Astrocyte (in vitro differentiated cells and primary cell): ENCODE results near the gene BAIAP3. TPM values are rescaled to one million over a fixed set of nuclear protein-coding genes. Genes with fewer than 3 reads are reported as not detected.

Experiments
- DNase-seq: peaks from one replicate; pipeline ENCODE4 v3.0.0-alpha.2; 2010; ENCODE audit warnings: low read depth
- FAIRE-seq: peaks from 2 replicates; lab custom pipeline; 2011; peaks lifted over from hg19 to GRCh38; lab: Jason Lieb, UNC
- H2AFZ ChIP-seq: 2 replicates; pipeline ENCODE4 v1.6.0; 2012; ENCODE audit warnings: low read depth, low read length, inconsistent platforms
- H3K27ac ChIP-seq: 2 replicates; pipeline ENCODE4 v1.5.1; 2011; ENCODE audit warnings: low read depth, low read length, inconsistent platforms
- H3K27me3 ChIP-seq: 2 replicates; pipeline ENCODE4 v1.6.0; 2011; ENCODE audit warnings: low read length, inconsistent platforms; ENCODE audit not compliant: insufficient read depth
- H3K36me3 ChIP-seq: 2 replicates; pipeline ENCODE4 v1.5.1; 2011; ENCODE audit warnings: low read length, inconsistent platforms; ENCODE audit not compliant: insufficient read depth
- H3K4me1 ChIP-seq: 2 replicates; pipeline ENCODE4 v1.5.1; 2011; ENCODE audit warnings: low read length, inconsistent platforms; ENCODE audit not compliant: insufficient read depth
- H3K4me2 ChIP-seq: 2 replicates; pipeline ENCODE4 v1.6.0; 2012; ENCODE audit warnings: low read length, inconsistent platforms
- H3K4me3 ChIP-seq: 2 replicates; pipeline ENCODE4 v1.5.1; 2011; ENCODE audit warnings: low read depth, mild to moderate bottlenecking, low read length, inconsistent platforms; ENCODE audit not compliant: insufficient read depth
- H3K79me2 ChIP-seq: 2 replicates; pipeline ENCODE4 v1.6.0; 2012; ENCODE audit warnings: mild to moderate bottlenecking, low read length, inconsistent platforms; ENCODE audit not compliant: insufficient read depth
- H3K9ac ChIP-seq: 2 replicates; pipeline ENCODE4 v1.6.0; 2012; ENCODE audit warnings: mild to moderate bottlenecking, low read length, inconsistent platforms
- H3K9me3 ChIP-seq: 2 replicates; pipeline ENCODE4 v1.5.1; 2012; ENCODE audit warnings: low read depth, mild to moderate bottlenecking, low read length, inconsistent platforms; ENCODE audit not compliant: insufficient read depth
- H4K20me1 ChIP-seq: 2 replicates; pipeline ENCODE4 v1.6.0; 2012; ENCODE audit warnings: low read length, inconsistent platforms; ENCODE audit not compliant: insufficient read depth
- H3K27ac Mint-ChIP-seq: one replicate; pipeline ENCODE4 v1.8.0; 2021; ENCODE audit warnings: mild to moderate bottlenecking, mixed read lengths; ENCODE audit not compliant: unreplicated experiment
- H3K27me3 Mint-ChIP-seq: one replicate; pipeline ENCODE4 v1.8.0; 2021; ENCODE audit warnings: low read depth, mixed read lengths; ENCODE audit not compliant: unreplicated experiment
- H3K36me3 Mint-ChIP-seq: one replicate; pipeline ENCODE4 v1.8.0; 2021; ENCODE audit warnings: low read depth, mixed read lengths; ENCODE audit not compliant: unreplicated experiment
- H3K4me1 Mint-ChIP-seq: one replicate; pipeline ENCODE4 v1.8.0; 2021; ENCODE audit warnings: low read depth, mixed read lengths; ENCODE audit not compliant: unreplicated experiment
- H3K4me3 Mint-ChIP-seq: one replicate; pipeline ENCODE4 v1.8.0; 2021; ENCODE audit warnings: mild to moderate bottlenecking, moderate library complexity, mixed read lengths; ENCODE audit not compliant: unreplicated experiment
- H3K9me3 Mint-ChIP-seq: one replicate; pipeline ENCODE4 v1.8.0; 2021; ENCODE audit warnings: mild to moderate bottlenecking, mixed read lengths; ENCODE audit not compliant: unreplicated experiment
- CTCF ChIP-seq: IDR thresholded peaks from 2 replicates; pipeline ENCODE4 v1.5.1; 2011; ENCODE audit warnings: low read depth, mild to moderate bottlenecking, inconsistent platforms, low read length, moderate library complexity; ENCODE audit not compliant: insufficient read depth
- EZH2 ChIP-seq: IDR thresholded peaks from 2 replicates; pipeline ENCODE4 v1.6.1; 2012; ENCODE audit warnings: mild to moderate bottlenecking, low read length, inconsistent platforms; ENCODE audit not compliant: insufficient read depth
- total RNA-seq: library from RNA; stranded (reverse); gene quantifications from 2 replicates; pipeline ENCODE4 v1.2.1, GENCODE V29; 2021

The BAIAP3 gene
- total RNA-seq, 1 donor from 2014 or later, result 2.6 TPM

- no peaks in the 10 kb centered on the region for H3K36me3 Mint-ChIP-seq
- no peak overlapping the region for H3K27ac ChIP-seq
- H3K36me3 ChIP-seq, result no peaks in the 10 kb centered on the region
- H3K4me3 Mint-ChIP-seq, result no peak overlapping the region
- no peak overlapping the region for H3K4me3 ChIP-seq
- DNase-seq (no peak), FAIRE-seq (no peak)
- no peak overlapping the region for H3K27ac Mint-ChIP-seq
- H3K9me3 Mint-ChIP-seq, result no peaks in the 10 kb centered on the region
- no peak overlapping the region for H2AFZ ChIP-seq
- H3K9me3 ChIP-seq, result no peaks in the 10 kb centered on the region
- no peak for TF ChIP-seq EZH2
- TF ChIP-seq CTCF, result no peak
- no peaks in the 10 kb centered on the region for H4K20me1 ChIP-seq
- H3K4me2 ChIP-seq, result no peak overlapping the region
- H3K9ac ChIP-seq, result no peak overlapping the region
- no peaks in the 10 kb centered on the region for H3K4me1 ChIP-seq
- peaks cover 5% of the 10 kb centered on the region for H3K4me1 Mint-ChIP-seq
- no peaks in the 10 kb centered on the region for H3K79me2 ChIP-seq
- H3K27me3 Mint-ChIP-seq, result peaks cover 34% of the 10 kb centered on the region
- peaks cover 25% of the 10 kb centered on the region for H3K27me3 ChIP-seq
Measured at GRCh38 chr16:1338855-1339675, 5.6 kb downstream of the BAIAP3 start.

- H3K9ac ChIP-seq, result no peak overlapping the region
- Mint-ChIP-seq H3K4me3 (no peak overlapping the region), H3K4me1 (peaks cover 5% of the 10 kb centered on the region), H3K27me3 (peaks cover 19% of the 10 kb centered on the region), H3K27ac (no peak overlapping the region), H3K36me3 (no peaks in the 10 kb centered on the region), H3K9me3 (no peaks in the 10 kb centered on the region)
- H2AFZ ChIP-seq, result no peak overlapping the region
- no peaks in the 10 kb centered on the region for H3K36me3 ChIP-seq
- DNase-seq, result no peak
- H3K27ac ChIP-seq, result no peak overlapping the region
- H3K4me2 ChIP-seq, result no peak overlapping the region
- H4K20me1 ChIP-seq, result no peaks in the 10 kb centered on the region
- peaks cover 9% of the 10 kb centered on the region for H3K27me3 ChIP-seq
- H3K9me3 ChIP-seq, result no peaks in the 10 kb centered on the region
- H3K4me1 ChIP-seq, result no peaks in the 10 kb centered on the region
- no peaks in the 10 kb centered on the region for H3K79me2 ChIP-seq
- FAIRE-seq, result no peak
- no peak for TF ChIP-seq EZH2
- no peak for TF ChIP-seq CTCF
- no peak overlapping the region for H3K4me3 ChIP-seq
Measured at GRCh38 chr16:1340730-1341494, 7.5 kb downstream of the BAIAP3 start.
